ENCODE measurements around the gene GPR135. TPM values are rescaled to one million over a fixed set of nuclear protein-coding genes. Genes with fewer than 3 reads are reported as not detected.

The GPR135 gene
- polyA plus RNA-seq, 1 donor from 2014 or later, result 3.0 TPM

GRCh38 chr14:59435101-59435500, 30.1 kb downstream of the GPR135 start:
- Histone ChIP-seq H3K79me2 (replicated peaks; ENCODE audit: insufficient read depth, low read length) (no peaks in the 10 kb centered on the region), H3K4me2 (ENCODE audit: low read length) (no peak overlapping the region), H3K27me3 (ENCODE audit: insufficient read depth, low read depth, low read length) (no peaks in the 10 kb centered on the region), H3K4me3 (ENCODE audit: low read length) (no peak overlapping the region), H3K9me2 (ENCODE audit: insufficient read depth, low read length) (no peaks in the 10 kb centered on the region), H3K27ac (ENCODE audit: low read length) (no peak overlapping the region), H3K36me3 (ENCODE audit: insufficient read depth, low read length) (no peaks in the 10 kb centered on the region), H3K9ac (ENCODE audit: low read length) (no peak overlapping the region), H3F3A (ENCODE audit: insufficient read depth, low read length, poor library complexity, severe bottlenecking) (no peaks in the 10 kb centered on the region), H2AFZ (ENCODE audit: low read depth, low read length) (no peak overlapping the region), H3K9me3 (ENCODE audit: low read length) (no peaks in the 10 kb centered on the region), H4K20me1 (ENCODE audit: insufficient read depth) (no peaks in the 10 kb centered on the region)
- TF ChIP-seq MXI1 (conservative IDR thresholded peaks at IDR 0.05; ENCODE audit: poor library complexity, severe bottlenecking), result no peak
- no peak for TF ChIP-seq EP300 (conservative IDR thresholded peaks at IDR 0.05; ENCODE audit: poor library complexity, severe bottlenecking)
- no peak for TF ChIP-seq POLR2AphosphoS5 (IDR thresholded peaks at IDR 0.05)
- TF ChIP-seq SMC3 (conservative IDR thresholded peaks at IDR 0.05; ENCODE audit: poor library complexity), result no peak
- no peak for TF ChIP-seq RAD21 (conservative IDR thresholded peaks at IDR 0.05)
- TF ChIP-seq REST (IDR thresholded peaks at IDR 0.05; ENCODE audit: borderline replicate concordance), result no peak
- no peak for TF ChIP-seq CTCF (IDR thresholded peaks at IDR 0.05; ENCODE audit: poor library complexity, severe bottlenecking)
- TF ChIP-seq TAF1 (IDR thresholded peaks at IDR 0.05; ENCODE audit: low read depth), result no peak
- no peak for TF ChIP-seq EZH2 (IDR thresholded peaks at IDR 0.05; ENCODE audit: borderline replicate concordance, insufficient read depth, low read length, poor library complexity, severe bottlenecking)

- Histone ChIP-seq H3K27ac (ENCODE audit: low read length) (no peak overlapping the region), H3F3A (ENCODE audit: insufficient read depth, low read length, poor library complexity, severe bottlenecking) (no peaks in the 10 kb centered on the region), H3K79me2 (replicated peaks; ENCODE audit: insufficient read depth, low read length) (no peaks in the 10 kb centered on the region), H3K4me2 (ENCODE audit: low read length) (no peak overlapping the region), H3K4me3 (ENCODE audit: low read length) (no peak overlapping the region), H2AFZ (ENCODE audit: low read depth, low read length) (no peak overlapping the region), H3K9me3 (ENCODE audit: low read length) (no peaks in the 10 kb centered on the region), H3K36me3 (ENCODE audit: insufficient read depth, low read length) (no peaks in the 10 kb centered on the region), H3K9ac (ENCODE audit: low read length) (no peak overlapping the region), H3K27me3 (ENCODE audit: insufficient read depth, low read depth, low read length) (no peaks in the 10 kb centered on the region), H3K9me2 (ENCODE audit: insufficient read depth, low read length) (no peaks in the 10 kb centered on the region), H4K20me1 (ENCODE audit: insufficient read depth) (no peaks in the 10 kb centered on the region)
- TF ChIP-seq EP300 (conservative IDR thresholded peaks at IDR 0.05; ENCODE audit: poor library complexity, severe bottlenecking) (no peak), TAF1 (IDR thresholded peaks at IDR 0.05; ENCODE audit: low read depth) (no peak), REST (IDR thresholded peaks at IDR 0.05; ENCODE audit: borderline replicate concordance) (no peak), POLR2AphosphoS5 (IDR thresholded peaks at IDR 0.05) (no peak), RAD21 (conservative IDR thresholded peaks at IDR 0.05) (no peak), SMC3 (conservative IDR thresholded peaks at IDR 0.05; ENCODE audit: poor library complexity) (no peak), CTCF (IDR thresholded peaks at IDR 0.05; ENCODE audit: poor library complexity, severe bottlenecking) (no peak), EZH2 (IDR thresholded peaks at IDR 0.05; ENCODE audit: borderline replicate concordance, insufficient read depth, low read length, poor library complexity, severe bottlenecking) (no peak)
Measured at GRCh38 chr14:59429790-59430189, 35.4 kb downstream of the GPR135 start.

All from neural cell (in vitro differentiated cells).